ENCODE measurements around the gene CLTA.
A peak's percentile ranks its signal among the peaks of the same experiment; 100 is the strongest.
"Not testable (repeated sequence)": the region's sequence is repeated elsewhere in the genome, so short reads cannot be mapped to it uniquely, and the experiment has no call there.

CLTA gene

GRCh38 chr9:36176496-36176895, 14.2 kb upstream of the CLTA start:
- H3K9ac ChIP-seq (ENCODE audit: low read length in 5 of 5); H3K27me3 ChIP-seq (ENCODE audit: control insufficient read depth in 5 of 5, insufficient read depth in 4 of 5, low read length in 5 of 5); H3K27ac ChIP-seq (ENCODE audit: low read depth, low read length); H3K4me1 ChIP-seq (ENCODE audit: control insufficient read depth in 5 of 5, insufficient read depth in 5 of 5, low read length in 5 of 5); H3K9me3 ChIP-seq (ENCODE audit: control insufficient read depth in 5 of 5, low read length in 5 of 5); H3K4me3 ChIP-seq (ENCODE audit: low read depth in 1 of 5, low read length in 5 of 5); H3K36me3 ChIP-seq (ENCODE audit: control insufficient read depth in 5 of 5, insufficient read depth in 5 of 5, low read length in 5 of 5): not testable (repeated sequence)

- Histone ChIP-seq H3K36me3 (ENCODE audit: control insufficient read depth in 5 of 5, insufficient read depth in 5 of 5, low read length in 5 of 5) (no peaks in the 10 kb centered on the region), H3K9ac (ENCODE audit: low read length in 5 of 5) (no peak overlapping the region), H3K4me1 (ENCODE audit: control insufficient read depth in 5 of 5, insufficient read depth in 5 of 5, low read length in 5 of 5) (no peaks in the 10 kb centered on the region), H3K9me3 (ENCODE audit: control insufficient read depth in 5 of 5, low read length in 5 of 5) (no peaks in the 10 kb centered on the region), H3K4me3 (ENCODE audit: low read depth in 1 of 5, low read length in 5 of 5) (no peak overlapping the region), H3K27me3 (ENCODE audit: control insufficient read depth in 5 of 5, insufficient read depth in 4 of 5, low read length in 5 of 5) (no peaks in the 10 kb centered on the region), H3K27ac (ENCODE audit: low read depth, low read length) (no peak overlapping the region)
Observed at GRCh38 chr9:36177571-36177970, 13.2 kb upstream of the CLTA start.

DNA sequence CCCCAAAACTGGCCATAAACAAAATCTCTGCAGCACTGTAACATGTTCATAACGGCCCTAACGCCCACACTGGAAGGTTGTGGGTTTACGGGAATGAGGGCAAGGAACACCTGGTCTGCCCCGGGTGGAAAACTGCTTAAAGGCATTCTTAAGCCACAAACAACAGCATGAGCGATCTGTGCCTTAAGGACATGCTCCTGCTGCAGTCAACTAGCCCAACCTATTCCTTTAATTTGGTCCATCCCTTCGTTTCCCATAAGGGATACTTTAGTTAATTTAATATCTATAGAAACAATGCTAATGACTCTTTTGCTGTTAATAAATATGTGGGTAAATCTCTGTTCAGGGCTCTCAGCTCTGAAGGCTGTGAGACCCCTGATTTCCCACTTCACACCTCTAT, 10.5 kb upstream of the CLTA start:
- not testable (repeated sequence) for H3K4me1 ChIP-seq (ENCODE audit: control insufficient read depth in 5 of 5, insufficient read depth in 5 of 5, low read length in 5 of 5); H3K9me3 ChIP-seq (ENCODE audit: control insufficient read depth in 5 of 5, low read length in 5 of 5); H3K27me3 ChIP-seq (ENCODE audit: control insufficient read depth in 5 of 5, insufficient read depth in 4 of 5, low read length in 5 of 5); H3K4me3 ChIP-seq (ENCODE audit: low read depth in 1 of 5, low read length in 5 of 5); H3K9ac ChIP-seq (ENCODE audit: low read length in 5 of 5); H3K27ac ChIP-seq (ENCODE audit: low read depth, low read length); H3K36me3 ChIP-seq (ENCODE audit: control insufficient read depth in 5 of 5, insufficient read depth in 5 of 5, low read length in 5 of 5)

GRCh38 chr9:36187414-36187813, 3.3 kb upstream of the CLTA start:
- Histone ChIP-seq H3K4me3 (ENCODE audit: low read depth in 1 of 5, low read length in 5 of 5) (no peak overlapping the region), H3K27ac (ENCODE audit: low read depth, low read length) (no peak overlapping the region)

DNA sequence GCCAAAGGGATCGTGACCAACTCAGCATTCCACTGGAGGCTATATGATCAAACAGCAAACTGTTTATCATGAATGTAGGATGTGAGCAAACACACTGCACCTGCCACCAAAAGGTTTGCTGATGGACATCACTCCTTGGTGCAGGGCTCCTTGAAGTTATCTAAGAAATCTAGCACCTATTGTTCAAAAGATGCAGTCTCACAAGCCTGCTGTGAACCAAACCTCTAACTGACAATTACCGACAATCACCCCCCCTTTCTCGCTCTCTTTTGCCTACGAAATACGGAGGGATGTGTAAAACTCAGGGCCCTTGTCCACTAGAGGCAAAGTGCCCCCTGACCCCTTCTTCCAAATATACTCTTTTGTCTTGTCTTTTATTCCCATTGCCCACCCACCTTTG, 2.5 kb upstream of the CLTA start:
- Histone ChIP-seq H3K36me3 (ENCODE audit: control insufficient read depth in 5 of 5, insufficient read depth in 5 of 5, low read length in 5 of 5) (no peaks in the 10 kb centered on the region), H3K4me1 (ENCODE audit: control insufficient read depth in 5 of 5, insufficient read depth in 5 of 5, low read length in 5 of 5) (peaks cover 12 to 30% (median 25%) of the 10 kb centered on the region in 5 donors), H3K27me3 (ENCODE audit: control insufficient read depth in 5 of 5, insufficient read depth in 4 of 5, low read length in 5 of 5) (no peaks in the 10 kb centered on the region)

More at GRCh38 chr9:36187414-36187813, 3.3 kb upstream of the CLTA start:
- H3K36me3 ChIP-seq (ENCODE audit: control insufficient read depth in 5 of 5, insufficient read depth in 5 of 5, low read length in 5 of 5): no peaks in the 10 kb centered on the region
- H3K9me3 ChIP-seq (ENCODE audit: control insufficient read depth in 5 of 5, low read length in 5 of 5): no peaks in the 10 kb centered on the region
- no peaks in the 10 kb centered on the region for H3K27me3 ChIP-seq (ENCODE audit: control insufficient read depth in 5 of 5, insufficient read depth in 4 of 5, low read length in 5 of 5)
- H3K9ac ChIP-seq (ENCODE audit: low read length in 5 of 5): no peak overlapping the region
- peaks cover 8 to 22% (median 17%) of the 10 kb centered on the region in 5 donors for H3K4me1 ChIP-seq (ENCODE audit: control insufficient read depth in 5 of 5, insufficient read depth in 5 of 5, low read length in 5 of 5)

GRCh38 chr9:36189976-36190375, 745 bp upstream of the CLTA start:
- Histone ChIP-seq H3K36me3 (ENCODE audit: control insufficient read depth in 5 of 5, insufficient read depth in 5 of 5, low read length in 5 of 5) (peaks cover 0 to 5% (median 0%) of the 10 kb centered on the region in 5 donors), H3K4me1 (ENCODE audit: control insufficient read depth in 5 of 5, insufficient read depth in 5 of 5, low read length in 5 of 5) (peaks cover 12 to 48% (median 42%) of the 10 kb centered on the region in 5 donors), H3K4me3 (ENCODE audit: low read depth in 1 of 5, low read length in 5 of 5) (peak overlapping the region; percentile 81 to 95 (median 95)), H3K9ac (ENCODE audit: low read length in 5 of 5) (peak overlapping the region; percentile 66 to 98 (median 94)), H3K9me3 (ENCODE audit: control insufficient read depth in 5 of 5, low read length in 5 of 5) (no peaks in the 10 kb centered on the region), H3K27ac (ENCODE audit: low read depth, low read length) (peak overlapping the region; percentile 93), H3K27me3 (ENCODE audit: control insufficient read depth in 5 of 5, insufficient read depth in 4 of 5, low read length in 5 of 5) (no peaks in the 10 kb centered on the region)

More for the DNA sequence above, 2.5 kb upstream of the CLTA start:
- Histone ChIP-seq H3K9ac (ENCODE audit: low read length in 5 of 5) (no peak overlapping the region), H3K9me3 (ENCODE audit: control insufficient read depth in 5 of 5, low read length in 5 of 5) (no peaks in the 10 kb centered on the region), H3K27ac (ENCODE audit: low read depth, low read length) (no peak overlapping the region), H3K4me3 (ENCODE audit: low read depth in 1 of 5, low read length in 5 of 5) (no peak overlapping the region)

GRCh38 chr9:36191290-36191645, 547 bp downstream of the CLTA start:
- no peaks in the 10 kb centered on the region for H3K9me3 ChIP-seq (ENCODE audit: control insufficient read depth in 5 of 5, low read length in 5 of 5)
- peak overlapping the region; percentile 81 to 95 (median 95) for H3K4me3 ChIP-seq (ENCODE audit: low read depth in 1 of 5, low read length in 5 of 5)
- H3K27me3 ChIP-seq (ENCODE audit: control insufficient read depth in 5 of 5, insufficient read depth in 4 of 5, low read length in 5 of 5): no peaks in the 10 kb centered on the region
- H3K4me1 ChIP-seq (ENCODE audit: control insufficient read depth in 5 of 5, insufficient read depth in 5 of 5, low read length in 5 of 5): peaks cover 12 to 48% (median 42%) of the 10 kb centered on the region in 5 donors
- H3K27ac ChIP-seq (ENCODE audit: low read depth, low read length): peak overlapping the region; percentile 93
- peak overlapping the region; percentile 85 to 98 (median 94) for H3K9ac ChIP-seq (ENCODE audit: low read length in 5 of 5)
- H3K36me3 ChIP-seq (ENCODE audit: control insufficient read depth in 5 of 5, insufficient read depth in 5 of 5, low read length in 5 of 5): peaks cover 0 to 5% (median 0%) of the 10 kb centered on the region in 5 donors

DNA sequence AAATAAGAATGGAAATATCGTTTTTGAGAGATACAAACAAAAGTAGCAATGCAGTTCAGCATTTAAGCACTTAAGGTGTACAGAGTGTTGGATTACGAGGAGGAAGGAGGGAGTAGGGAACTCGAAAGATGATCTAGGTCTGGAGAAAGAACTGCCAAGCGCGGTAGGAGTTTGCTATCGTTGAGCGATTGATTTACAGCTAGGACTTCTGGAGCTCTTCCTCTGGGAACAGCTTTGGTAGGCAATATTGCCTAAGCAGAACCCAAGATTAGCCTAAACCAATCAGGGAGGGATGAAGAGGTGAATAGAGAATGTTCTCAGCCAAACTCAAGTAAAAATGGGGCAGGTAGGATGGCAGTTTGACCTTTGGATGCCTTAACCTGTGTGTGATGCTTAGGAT, 965 bp downstream of the CLTA start:
- Histone ChIP-seq H3K36me3 (ENCODE audit: control insufficient read depth in 5 of 5, insufficient read depth in 5 of 5, low read length in 5 of 5) (peaks cover 0 to 5% (median 0%) of the 10 kb centered on the region in 5 donors), H3K4me1 (ENCODE audit: control insufficient read depth in 5 of 5, insufficient read depth in 5 of 5, low read length in 5 of 5) (peaks cover 12 to 48% (median 42%) of the 10 kb centered on the region in 5 donors), H3K4me3 (ENCODE audit: low read depth in 1 of 5, low read length in 5 of 5) (peak overlapping the region; percentile 81 to 95 (median 95)), H3K27ac (ENCODE audit: low read depth, low read length) (peak overlapping the region; percentile 93), H3K9me3 (ENCODE audit: control insufficient read depth in 5 of 5, low read length in 5 of 5) (no peaks in the 10 kb centered on the region), H3K9ac (ENCODE audit: low read length in 5 of 5) (peak overlapping the region; percentile 85 to 98 (median 94)), H3K27me3 (ENCODE audit: control insufficient read depth in 5 of 5, insufficient read depth in 4 of 5, low read length in 5 of 5) (no peaks in the 10 kb centered on the region)

GRCh38 chr9:36192196-36192595, 1.5 kb downstream of the CLTA start:
- Histone ChIP-seq H3K4me1 (ENCODE audit: control insufficient read depth in 5 of 5, insufficient read depth in 5 of 5, low read length in 5 of 5) (peaks cover 12 to 48% (median 42%) of the 10 kb centered on the region in 5 donors), H3K36me3 (ENCODE audit: control insufficient read depth in 5 of 5, insufficient read depth in 5 of 5, low read length in 5 of 5) (peaks cover under 1 to 5% (median 3%) of the 10 kb centered on the region in 5 donors), H3K9me3 (ENCODE audit: control insufficient read depth in 5 of 5, low read length in 5 of 5) (no peaks in the 10 kb centered on the region), H3K27ac (ENCODE audit: low read depth, low read length) (peak overlapping the region; percentile 93), H3K4me3 (ENCODE audit: low read depth in 1 of 5, low read length in 5 of 5) (peak overlapping the region; percentile 81 to 95 (median 95)), H3K27me3 (ENCODE audit: control insufficient read depth in 5 of 5, insufficient read depth in 4 of 5, low read length in 5 of 5) (no peaks in the 10 kb centered on the region), H3K9ac (ENCODE audit: low read length in 5 of 5) (peak overlapping the region; percentile 64 to 98 (median 94))

DNA sequence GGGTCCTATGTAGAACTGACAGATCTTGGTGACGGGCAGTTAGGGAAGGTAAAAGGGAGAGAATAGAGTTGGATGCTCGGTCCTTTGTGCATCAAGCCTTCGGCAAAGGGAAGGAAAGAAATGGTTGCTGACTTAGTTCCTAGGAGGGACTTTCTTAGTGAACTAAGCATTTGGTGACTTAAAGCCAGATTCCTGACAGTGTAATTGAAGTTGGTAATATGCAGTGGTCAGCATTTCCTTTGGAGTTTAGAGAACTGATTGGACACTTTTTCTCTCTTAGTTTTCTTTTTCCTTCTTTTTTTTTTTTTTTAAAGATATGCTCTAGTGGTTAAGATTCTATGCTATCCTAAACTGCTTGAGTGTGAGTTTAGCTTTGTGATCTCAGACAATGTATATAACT, 2.3 kb downstream of the CLTA start:
- Histone ChIP-seq H3K9me3 (ENCODE audit: control insufficient read depth in 5 of 5, low read length in 5 of 5) (no peaks in the 10 kb centered on the region), H3K9ac (ENCODE audit: low read length in 5 of 5) (peak overlapping the region in 2 of 5 donors; percentile 54 to 85), H3K27ac (ENCODE audit: low read depth, low read length) (peak overlapping the region; percentile 39), H3K27me3 (ENCODE audit: control insufficient read depth in 5 of 5, insufficient read depth in 4 of 5, low read length in 5 of 5) (no peaks in the 10 kb centered on the region), H3K4me3 (ENCODE audit: low read depth in 1 of 5, low read length in 5 of 5) (peak overlapping the region; percentile 25 to 95 (median 86)), H3K36me3 (ENCODE audit: control insufficient read depth in 5 of 5, insufficient read depth in 5 of 5, low read length in 5 of 5) (peaks cover 4 to 12% (median 7%) of the 10 kb centered on the region in 5 donors), H3K4me1 (ENCODE audit: control insufficient read depth in 5 of 5, insufficient read depth in 5 of 5, low read length in 5 of 5) (peaks cover 12 to 48% (median 42%) of the 10 kb centered on the region in 5 donors)

Measured in subcutaneous abdominal adipose tissue (tissue), 5 donors.